Activated T-helper 1 cell treated with anti-CD3 and anti-CD28 coated beads, Interleukin-12 subunit alpha, Interleukin-12 subunit beta, Interleukin-2, Interleukin-4 antibody, amounts not matched to agents 30 ng/mL and 10 ng/mL and 1 ng/mL, durations not matched to agents 14 hours and 24 hours and 36 hours (primary cell): Measurements from ENCODE around the gene RERE. TPM values are rescaled to one million over a fixed set of nuclear protein-coding genes. Genes with fewer than 3 reads are reported as not detected.

Experiments used
- DNase-seq: peaks from one replicate; pipeline ENCODE4 v3.0.0; 2021; ENCODE audit warnings: low spot score
- H3K27ac Mint-ChIP-seq: one replicate; pipeline ENCODE4 v1.8.0; 2021; ENCODE audit warnings: mild to moderate bottlenecking, mixed read lengths
- H3K27me3 Mint-ChIP-seq: one replicate; pipeline ENCODE4 v1.8.0; 2022; ENCODE audit warnings: mild to moderate bottlenecking, moderate library complexity, mixed read lengths; ENCODE audit not compliant: insufficient read depth
- H3K36me3 Mint-ChIP-seq: one replicate; pipeline ENCODE4 v1.8.0; 2021; ENCODE audit warnings: low read depth, mixed read lengths
- H3K4me1 Mint-ChIP-seq: one replicate; pipeline ENCODE4 v1.8.0; 2021; ENCODE audit warnings: low read depth, mixed read lengths
- H3K4me3 Mint-ChIP-seq: one replicate; pipeline ENCODE4 v1.8.0; 2021; ENCODE audit warnings: mild to moderate bottlenecking, moderate library complexity, mixed read lengths
- H3K9me3 Mint-ChIP-seq: one replicate; pipeline ENCODE4 v1.8.0; 2021; ENCODE audit warnings: mixed read lengths
- intact Hi-C: fragments of 100-400 bp; cut with micrococcal nuclease; formaldehyde crosslinking; loops from one replicate; pipeline ENCODE4 v1.15.1; 2024
- total RNA-seq: library from RNA; stranded (reverse); gene quantifications from 2 replicates; pipeline ENCODE4 v1.2.3, GENCODE V29; 2022

Gene RERE
- total RNA-seq, 1 donor from 2014 or later, result 82.0 TPM

DNA sequence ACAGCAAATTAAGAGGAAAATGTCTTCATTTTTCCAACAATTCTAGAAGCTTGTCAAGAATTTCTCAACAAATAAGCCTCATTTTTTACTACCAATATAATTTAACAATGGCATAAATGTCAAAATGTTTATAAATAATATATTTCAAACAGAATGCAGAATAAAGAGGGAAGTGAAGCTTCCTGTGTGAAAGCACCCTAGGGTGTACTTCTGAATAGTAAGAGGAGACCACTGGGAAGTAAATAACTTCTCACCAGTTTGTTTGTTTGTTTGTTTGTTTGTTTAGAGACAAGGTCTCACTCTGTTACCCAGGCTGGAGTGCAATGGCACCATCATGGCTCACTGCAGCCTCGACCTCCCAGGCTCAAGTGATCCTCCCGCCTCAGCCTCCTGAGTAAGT, 255.2 kb downstream of the RERE start:
- intact Hi-C loops, result no loop called here
- H3K9me3 Mint-ChIP-seq, result no peaks in the 10 kb centered on the region
- peaks cover 57% of the 10 kb centered on the region for H3K4me1 Mint-ChIP-seq
- no peak for DNase-seq
- H3K36me3 Mint-ChIP-seq, result peaks cover 5% of the 10 kb centered on the region
- H3K27ac Mint-ChIP-seq, result no peak overlapping the region
- no peak overlapping the region for H3K4me3 Mint-ChIP-seq
- no peaks in the 10 kb centered on the region for H3K27me3 Mint-ChIP-seq

DNA sequence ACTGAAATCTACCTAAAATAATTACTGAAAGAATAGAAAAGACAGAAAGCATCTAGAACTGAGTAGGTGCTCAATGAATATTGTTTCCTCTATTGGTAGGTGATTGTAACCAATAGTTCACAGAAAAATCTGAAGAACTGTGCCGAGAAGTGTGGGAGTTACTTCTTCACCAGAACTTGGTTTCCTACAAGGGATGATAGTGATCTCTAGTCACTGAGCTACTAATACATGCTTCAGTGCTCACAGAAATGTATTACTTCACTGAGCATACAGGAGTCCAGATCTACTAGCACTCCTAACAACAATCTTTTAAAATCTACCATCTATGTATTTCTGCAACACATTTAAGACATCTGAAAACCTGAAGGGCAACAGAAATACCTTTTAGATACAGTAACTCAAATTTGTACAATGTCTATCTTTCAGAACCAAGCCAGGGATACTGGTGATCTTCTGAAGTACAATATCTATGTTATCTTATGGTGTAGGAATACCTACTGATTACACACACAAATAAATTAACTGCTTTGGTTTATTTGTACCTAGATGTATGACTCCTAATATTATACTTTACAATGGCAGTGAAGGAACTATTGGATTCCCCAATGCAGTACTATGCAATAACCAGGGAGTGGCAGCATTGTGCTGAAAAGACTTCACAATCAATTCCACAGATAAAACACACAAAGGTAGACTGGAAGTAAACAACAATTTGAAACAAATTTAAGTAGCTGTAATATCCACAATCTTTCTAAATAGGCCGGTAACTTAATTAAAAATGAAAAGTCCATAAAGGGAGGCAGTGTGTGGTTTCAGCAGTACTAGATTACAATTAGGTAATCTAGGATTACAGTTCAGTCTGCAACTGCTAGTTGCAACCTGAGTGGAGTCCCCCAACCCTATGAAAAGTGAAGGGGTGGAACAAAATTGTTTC, 256.6 kb downstream of the RERE start:
- H3K9me3 Mint-ChIP-seq, result no peaks in the 10 kb centered on the region
- peak overlapping the region; percentile 32 for H3K4me3 Mint-ChIP-seq
- H3K36me3 Mint-ChIP-seq, result peaks cover 10% of the 10 kb centered on the region
- intact Hi-C loops, result loop anchor here (1.0 to 2.0 kb wide), 10 partner anchors 21 to 288 kb away; partner anchors contain the start of gene RERE
- H3K27ac Mint-ChIP-seq, result peak overlapping the region; percentile 78
- no peaks in the 10 kb centered on the region for H3K27me3 Mint-ChIP-seq
- DNase-seq, result no peak
- H3K4me1 Mint-ChIP-seq, result peaks cover 57% of the 10 kb centered on the region

DNA sequence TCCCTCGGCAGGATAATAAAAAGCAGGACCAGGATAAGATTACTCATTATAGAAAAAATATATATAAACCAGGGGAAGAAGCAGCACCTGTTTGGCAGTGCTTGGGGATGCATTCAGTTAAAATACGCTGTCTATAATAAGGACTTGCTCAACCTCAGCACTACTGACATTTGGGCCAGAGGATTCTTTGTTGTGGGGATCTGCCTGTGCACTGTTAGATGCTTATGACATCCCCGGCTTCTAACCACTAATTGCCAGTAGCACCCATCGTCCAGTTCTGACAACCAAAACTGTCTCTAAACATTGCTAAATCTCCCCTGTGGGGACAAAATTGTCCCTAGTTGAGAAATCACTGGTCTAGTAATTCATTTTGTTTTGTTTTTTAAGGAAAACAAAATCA, 257.4 kb downstream of the RERE start:
- H3K27ac Mint-ChIP-seq, result peak overlapping the region; percentile 78
- H3K4me3 Mint-ChIP-seq, result no peak overlapping the region
- peaks cover 63% of the 10 kb centered on the region for H3K4me1 Mint-ChIP-seq
- no peaks in the 10 kb centered on the region for H3K27me3 Mint-ChIP-seq
- peaks cover 13% of the 10 kb centered on the region for H3K36me3 Mint-ChIP-seq
- H3K9me3 Mint-ChIP-seq, result no peaks in the 10 kb centered on the region
- intact Hi-C loops, result loop anchor here (1.0 to 2.0 kb wide), 3 partner anchors 20 to 89 kb away; no protein-coding TSS in a partner anchor
- DNase-seq, result no peak

DNA sequence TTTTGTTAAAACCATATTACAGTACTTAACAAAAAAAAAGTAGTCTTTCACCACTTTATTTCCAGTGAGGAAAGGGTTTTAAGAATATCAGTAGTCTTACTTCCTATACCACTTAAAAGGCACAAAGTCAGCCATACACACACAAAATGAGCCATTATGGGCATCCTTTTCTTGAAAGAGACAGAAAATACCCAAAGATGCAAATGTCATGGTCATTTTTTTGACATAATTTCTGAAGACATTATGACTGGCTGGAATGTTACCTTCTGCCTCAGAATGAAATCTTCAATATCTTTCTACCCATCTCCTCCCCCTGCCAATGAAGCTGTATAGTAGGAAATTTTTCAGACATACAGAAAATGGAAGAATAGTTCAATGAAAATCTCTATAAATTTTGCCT, 261.9 kb downstream of the RERE start:
- Mint-ChIP-seq H3K27me3 (no peaks in the 10 kb centered on the region), H3K9me3 (no peaks in the 10 kb centered on the region), H3K36me3 (peaks cover 26% of the 10 kb centered on the region), H3K27ac (peak overlapping the region; percentile 84), H3K4me1 (peaks cover 60% of the 10 kb centered on the region), H3K4me3 (no peak overlapping the region)
- no peak for DNase-seq
- intact Hi-C loops, result loop anchor here (1.0 kb wide), 6 partner anchors 15 to 158 kb away; no protein-coding TSS in a partner anchor

DNA sequence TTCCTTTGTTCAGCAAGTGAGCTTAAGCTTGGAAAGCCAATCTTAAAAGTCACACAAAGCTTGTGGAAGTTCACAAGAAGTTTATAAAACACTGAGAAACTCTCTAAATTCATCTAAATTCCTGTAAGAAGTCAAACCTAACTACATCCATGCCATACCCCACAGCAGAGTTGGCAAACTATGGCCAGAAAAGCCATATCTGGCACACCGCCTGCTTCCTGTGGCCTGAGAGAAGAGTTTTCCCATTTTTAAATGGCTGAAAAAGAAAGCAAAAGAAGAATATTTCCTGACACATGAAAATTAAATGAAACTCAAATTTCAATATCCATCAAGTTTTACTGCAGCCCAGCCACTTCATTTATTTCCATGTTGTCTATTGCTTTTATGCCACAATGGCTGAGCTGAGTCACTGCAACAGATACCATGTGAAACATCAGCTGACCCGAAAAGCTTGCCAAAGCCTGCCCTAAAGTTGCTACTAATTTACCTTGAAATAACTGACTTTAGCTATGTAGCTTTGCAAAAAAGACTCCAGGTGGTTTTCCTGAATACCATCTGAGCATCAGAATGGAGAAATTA, 262.4 kb downstream of the RERE start:
- no peaks in the 10 kb centered on the region for H3K27me3 Mint-ChIP-seq
- intact Hi-C loops, result loop anchor here (1.0 kb wide), 6 partner anchors 15 to 158 kb away; no protein-coding TSS in a partner anchor
- peaks cover 26% of the 10 kb centered on the region for H3K36me3 Mint-ChIP-seq
- H3K27ac Mint-ChIP-seq, result peak overlapping the region; percentile 84
- H3K4me1 Mint-ChIP-seq, result peaks cover 55% of the 10 kb centered on the region
- H3K9me3 Mint-ChIP-seq, result no peaks in the 10 kb centered on the region
- H3K4me3 Mint-ChIP-seq, result peak overlapping the region; percentile 17
- DNase-seq, result no peak

DNA sequence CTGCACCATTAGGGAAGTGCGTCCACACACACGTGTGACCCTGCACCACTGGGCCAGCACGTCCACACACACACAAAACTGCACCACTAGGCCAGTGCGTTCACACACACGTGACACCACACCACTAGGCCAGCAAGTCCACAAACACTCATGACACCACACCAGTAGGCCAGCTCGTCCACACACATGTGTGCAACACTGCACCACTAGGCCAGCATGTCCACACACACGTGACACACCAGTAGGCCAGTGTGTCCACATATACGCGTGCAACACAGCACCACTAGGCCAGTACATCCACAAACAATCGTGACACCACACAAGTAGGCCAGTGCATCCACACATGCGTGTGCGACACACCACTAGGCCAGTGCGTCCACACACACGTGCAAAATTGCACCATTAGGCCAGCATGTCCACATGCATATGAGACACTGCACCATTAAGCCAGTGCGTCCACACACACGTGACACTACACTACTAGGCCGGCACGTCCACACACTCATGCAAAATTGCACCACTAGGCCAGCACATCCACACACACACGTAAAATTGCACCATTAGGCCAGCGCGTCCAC, 264.5 kb downstream of the RERE start:
- intact Hi-C loops, result no loop called here
- H3K27ac Mint-ChIP-seq, result no peak overlapping the region
- peaks cover 26% of the 10 kb centered on the region for H3K36me3 Mint-ChIP-seq
- no peaks in the 10 kb centered on the region for H3K27me3 Mint-ChIP-seq
- H3K4me1 Mint-ChIP-seq, result peaks cover 53% of the 10 kb centered on the region
- DNase-seq, result no peak
- H3K9me3 Mint-ChIP-seq, result no peaks in the 10 kb centered on the region
- H3K4me3 Mint-ChIP-seq, result no peak overlapping the region

DNA sequence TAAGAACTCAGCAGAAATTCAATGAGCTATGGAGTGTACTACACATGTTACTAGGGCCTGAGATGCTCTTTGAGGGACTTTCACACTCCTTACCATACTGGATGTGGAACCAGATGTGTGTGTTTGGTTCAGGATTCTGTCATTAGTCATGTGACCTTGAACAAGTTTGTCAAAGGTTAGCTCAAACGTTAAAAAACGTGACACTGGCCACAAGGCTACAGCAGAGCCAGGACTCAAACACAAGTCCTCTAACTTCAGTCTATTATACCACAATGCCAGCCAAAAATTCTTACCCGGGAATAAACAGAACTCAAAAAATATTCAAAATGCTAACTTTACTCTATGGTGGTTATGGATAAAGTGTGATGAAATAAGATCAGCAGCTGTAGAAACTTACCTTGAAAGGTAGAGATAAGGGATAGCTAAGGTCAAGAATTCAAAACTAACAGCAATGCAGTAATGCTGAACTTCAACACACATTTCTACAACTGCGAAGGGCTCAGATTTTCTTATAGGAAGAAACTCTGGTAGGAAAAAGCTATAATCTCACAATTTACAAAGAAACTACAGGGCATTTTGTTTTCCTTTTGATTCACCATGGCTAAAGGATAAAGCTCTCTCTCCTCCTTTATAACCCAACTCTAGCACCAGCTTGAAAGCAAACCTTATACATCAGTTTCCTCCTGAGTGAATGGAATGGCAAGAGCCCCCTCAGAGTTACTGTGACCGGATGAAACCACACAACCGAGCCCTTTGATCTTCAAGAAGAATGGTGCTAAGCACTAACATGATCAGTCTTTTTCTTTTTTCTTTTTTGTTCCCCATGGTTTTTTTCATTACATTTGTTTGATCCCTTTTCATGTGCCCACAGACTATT, 265.6 kb downstream of the RERE start:
- no peak overlapping the region for H3K4me3 Mint-ChIP-seq
- no peaks in the 10 kb centered on the region for H3K27me3 Mint-ChIP-seq
- H3K36me3 Mint-ChIP-seq, result peaks cover 25% of the 10 kb centered on the region
- intact Hi-C loops, result no loop called here
- no peak for DNase-seq
- no peaks in the 10 kb centered on the region for H3K9me3 Mint-ChIP-seq
- no peak overlapping the region for H3K27ac Mint-ChIP-seq
- peaks cover 44% of the 10 kb centered on the region for H3K4me1 Mint-ChIP-seq

DNA sequence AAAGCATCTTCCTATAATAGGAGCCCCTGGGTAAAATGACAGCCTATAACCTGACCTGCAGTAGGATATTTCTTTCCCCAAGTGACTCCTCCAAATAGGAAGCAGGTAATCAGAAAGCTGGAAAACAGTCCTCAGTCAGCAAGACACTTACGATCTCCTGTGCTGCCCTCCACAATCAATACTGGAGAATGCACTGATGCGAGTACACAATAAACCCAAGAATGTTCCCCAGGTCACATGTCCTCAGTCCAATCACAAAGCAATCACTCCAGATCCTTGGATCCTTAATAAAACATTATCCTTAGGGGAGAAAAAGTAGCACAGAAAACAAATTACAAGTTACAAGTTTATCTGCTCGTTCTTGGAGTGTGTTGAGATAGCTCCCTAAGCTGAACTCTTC, 266.4 kb downstream of the RERE start:
- no peak overlapping the region for H3K27ac Mint-ChIP-seq
- H3K4me1 Mint-ChIP-seq, result peaks cover 42% of the 10 kb centered on the region
- no peak overlapping the region for H3K4me3 Mint-ChIP-seq
- H3K9me3 Mint-ChIP-seq, result no peaks in the 10 kb centered on the region
- peaks cover 19% of the 10 kb centered on the region for H3K36me3 Mint-ChIP-seq
- intact Hi-C loops, result no loop called here
- DNase-seq, result no peak
- H3K27me3 Mint-ChIP-seq, result no peaks in the 10 kb centered on the region

DNA sequence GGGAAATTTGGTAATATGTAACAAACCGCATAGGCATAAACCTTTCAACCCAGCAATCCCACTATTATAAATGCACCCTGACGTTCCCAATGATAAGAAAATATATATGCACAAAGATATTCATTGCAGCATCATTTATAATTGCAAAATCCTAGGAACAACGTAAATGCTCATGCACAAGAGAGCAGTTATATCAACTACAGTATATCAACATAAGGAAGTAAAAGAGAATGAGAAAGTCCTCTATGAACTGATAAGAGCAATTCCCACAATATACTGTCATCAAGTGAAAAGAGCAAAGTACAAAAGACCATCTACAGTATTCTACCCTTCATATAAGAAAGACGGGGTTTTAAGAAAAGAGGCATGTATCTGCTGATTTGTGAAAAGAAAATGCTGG, 269.6 kb downstream of the RERE start:
- H3K27ac Mint-ChIP-seq, result no peak overlapping the region
- no peak for DNase-seq
- H3K27me3 Mint-ChIP-seq, result no peaks in the 10 kb centered on the region
- intact Hi-C loops, result no loop called here
- H3K9me3 Mint-ChIP-seq, result peaks cover 10% of the 10 kb centered on the region
- peaks cover 35% of the 10 kb centered on the region for H3K4me1 Mint-ChIP-seq
- peaks cover 21% of the 10 kb centered on the region for H3K36me3 Mint-ChIP-seq
- no peak overlapping the region for H3K4me3 Mint-ChIP-seq

DNA sequence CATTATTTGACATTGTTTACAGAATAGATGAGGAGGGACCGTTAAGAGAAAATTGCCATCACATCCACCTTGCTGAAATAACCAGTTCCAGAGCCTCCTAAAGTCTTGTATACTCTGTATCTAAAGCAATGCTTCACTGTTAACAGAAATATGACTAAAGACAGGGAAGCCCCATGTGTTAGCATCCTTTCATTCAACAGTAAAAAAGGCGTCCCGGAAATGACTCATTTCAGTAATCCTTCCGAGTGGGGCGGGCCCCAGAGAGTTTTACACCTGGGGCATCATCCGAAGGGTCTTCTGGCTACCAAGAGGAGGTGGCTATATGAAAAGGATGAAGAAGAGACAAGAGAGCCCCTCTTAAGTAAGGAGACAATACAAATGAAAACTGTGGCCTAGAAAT, 272.4 kb downstream of the RERE start:
- intact Hi-C loops, result no loop called here
- H3K27me3 Mint-ChIP-seq, result no peaks in the 10 kb centered on the region
- DNase-seq, result peak; percentile 33
- H3K4me1 Mint-ChIP-seq, result peaks cover 33% of the 10 kb centered on the region
- H3K36me3 Mint-ChIP-seq, result peaks cover 30% of the 10 kb centered on the region
- H3K27ac Mint-ChIP-seq, result peak overlapping the region; percentile 73
- H3K4me3 Mint-ChIP-seq, result no peak overlapping the region
- H3K9me3 Mint-ChIP-seq, result peaks cover 10% of the 10 kb centered on the region

DNA sequence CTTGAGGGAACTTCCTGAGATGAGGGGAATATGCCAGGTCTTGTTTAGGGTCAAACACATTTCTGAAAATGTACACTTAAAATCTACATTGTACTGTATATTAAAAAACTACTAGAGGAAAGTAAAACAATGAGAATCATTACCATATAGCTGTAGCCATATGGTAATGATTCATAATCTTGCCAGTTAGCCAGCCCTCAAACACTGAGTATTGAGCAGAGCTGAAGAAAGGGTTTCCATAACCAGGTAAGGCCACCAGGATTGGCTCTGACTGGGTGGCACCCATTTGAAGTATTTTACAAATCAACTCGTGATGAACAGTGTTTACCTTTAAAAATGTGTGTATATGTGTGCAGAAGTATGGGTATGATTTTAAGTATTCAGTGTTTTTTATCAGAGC, 272.8 kb downstream of the RERE start:
- DNase-seq, result no peak
- intact Hi-C loops, result loop anchor here (5.0 kb wide), 2 partner anchors 122 to 147 kb away; no protein-coding TSS in a partner anchor
- Mint-ChIP-seq H3K9me3 (peaks cover 10% of the 10 kb centered on the region), H3K27me3 (no peaks in the 10 kb centered on the region), H3K4me3 (no peak overlapping the region), H3K36me3 (peaks cover 31% of the 10 kb centered on the region), H3K4me1 (peaks cover 37% of the 10 kb centered on the region), H3K27ac (peak overlapping the region; percentile 73)

DNA sequence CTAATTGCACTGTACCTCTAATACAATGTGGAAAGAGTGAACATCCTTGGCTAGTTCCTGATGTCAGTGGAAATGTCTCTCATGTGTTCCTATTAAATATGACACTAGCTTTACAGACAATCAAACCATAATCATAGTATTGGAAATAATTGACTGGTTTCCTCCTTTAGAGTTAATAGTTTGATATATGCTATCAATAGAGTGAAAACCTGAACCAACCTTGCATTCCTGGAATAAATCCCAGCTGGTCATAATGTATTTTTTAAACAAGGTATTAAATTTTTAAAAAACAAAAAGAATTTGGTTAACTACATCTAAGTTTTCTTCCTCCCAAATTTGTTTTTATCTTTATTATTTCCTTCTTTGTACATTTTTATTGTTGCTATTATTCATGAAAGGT, 273.5 kb downstream of the RERE start:
- no peak for DNase-seq
- H3K27me3 Mint-ChIP-seq, result no peaks in the 10 kb centered on the region
- H3K9me3 Mint-ChIP-seq, result peaks cover 10% of the 10 kb centered on the region
- peaks cover 44% of the 10 kb centered on the region for H3K4me1 Mint-ChIP-seq
- no peak overlapping the region for H3K27ac Mint-ChIP-seq
- H3K36me3 Mint-ChIP-seq, result peaks cover 33% of the 10 kb centered on the region
- intact Hi-C loops, result loop anchor here (5.0 kb wide), 2 partner anchors 122 to 147 kb away; no protein-coding TSS in a partner anchor
- H3K4me3 Mint-ChIP-seq, result no peak overlapping the region
